Stomach (tissue), 9 donors: Measurements from ENCODE around the gene ANAPC7. TPM values are rescaled to one million over a fixed set of nuclear protein-coding genes. Genes with fewer than 3 reads are reported as not detected.
A peak's percentile ranks its signal among the peaks of the same experiment; 100 is the strongest.
"Not testable (repeated sequence)": the region's sequence is repeated elsewhere in the genome, so short reads cannot be mapped to it uniquely, and the experiment has no call there.

Experiments
- DNase-seq, 2 donors: peaks; one replicate each; pipeline versions ENCODE4 v3.0.0 to v3.0.0-alpha.2; 2013 to 2019
- H3K27ac ChIP-seq, 5 donors: fragments of 200-600 bp in 4 of 5; sonication (generic) in 4 of 5; one replicate each; pipeline ENCODE4 v1.5.1; 2013 to 2019; ENCODE audit warnings: mild to moderate bottlenecking in 1 of 5, moderate library complexity in 1 of 5
- H3K27me3 ChIP-seq, 3 donors: fragments of 200-600 bp; sonication (generic); one replicate each; pipeline ENCODE4 v1.5.1; 2017 to 2019; ENCODE audit warnings: mixed run types in 1 of 3
- H3K36me3 ChIP-seq, 4 donors: fragments of 200-600 bp; sonication (generic); 1 replicate in 3 of 4; 2 replicates in 1 of 4; pipeline ENCODE4 v1.5.1; 2016 to 2019
- H3K4me1 ChIP-seq, 4 donors: fragments of 200-600 bp; sonication (generic); one replicate each; pipeline ENCODE4 v1.5.1; 2016 to 2019
- H3K4me3 ChIP-seq, 4 donors: fragments of 200-600 bp; sonication (generic) in 3 of 4; one replicate each; pipeline ENCODE4 v1.5.1; 2016 to 2019; ENCODE audit warnings: mild to moderate bottlenecking in 1 of 4
- H3K9me3 ChIP-seq, 4 donors: fragments of 200-600 bp; sonication (generic); one replicate each; pipeline ENCODE4 v1.5.1; 2016 to 2019
- EP300 ChIP-seq: sonication (generic); formaldehyde crosslinking; IDR thresholded peaks from one replicate; pipeline ENCODE4 v1.6.1; 2017; ENCODE audit warnings: antibody characterized with exemption
- POLR2A ChIP-seq, 4 donors: fragments of 450-650 bp; IDR thresholded peaks; one replicate each; pipeline ENCODE4 v1.6.1; 2016; ENCODE audit warnings: antibody characterized with exemption in 4 of 4, control low read depth in 2 of 4, mild to moderate bottlenecking in 1 of 4, moderate library complexity in 1 of 4
- POLR2AphosphoS5 ChIP-seq, 3 donors: sonication (generic); formaldehyde crosslinking; IDR thresholded peaks; one replicate each; pipeline ENCODE4 v1.6.1; 2016; ENCODE audit warnings: antibody characterized with exemption in 3 of 3
- WGBS, 5 donors: extraction: QIAGEN DNeasy Blood & Tissue Kit in 3 of 5; methylation state at CpG; one replicate each; pipeline versions ENCODE4 v1.1.5 to v1.1.7; 2013 to 2018; 5-methylcytosine and 5-hydroxymethylcytosine counted together
- intact Hi-C: fragments of 100-400 bp; cut with DNase I; formaldehyde crosslinking; loops from one replicate; pipeline ENCODE4 v1.15.1; 2023; ENCODE audit warnings: low total_unique reads
- polyA plus RNA-seq, 3 donors: library from polyadenylated mRNA; stranded (reverse); fragments of 200-250 nt; gene quantifications; one replicate each; pipeline ENCODE4 v1.2.3, GENCODE V29; 2013
- total RNA-seq, 5 donors: library from RNA; depleted of rRNA; stranded (reverse); fragments of >200 nt; gene quantifications; one replicate each; pipeline versions ENCODE4 v1.1.0 to v1.2.3, GENCODE V29; 2014 to 2016
- TF ChIP-seq, protein P1 (sequence below), 7 experiments: fragments of 450-650 bp in 4 of 7; fragments of 200-600 bp in 3 of 7; sonication (generic) in 3 of 7; IDR thresholded peaks; one replicate each; pipeline ENCODE4 v1.5.1; 2016 to 2019; ENCODE audit warnings: antibody characterized with exemption in 7 of 7, control low read depth in 2 of 7, mild to moderate bottlenecking in 1 of 7
- donor health status: healthy with polysubstance abuse.
- donor health status: Bipolar disorder and iron deficiency.
- donor health status: healthy.

The ANAPC7 gene
- total and polyA plus RNA-seq, 8 donors: 13.0 to 88.7 (median 45.0) TPM

DNA sequence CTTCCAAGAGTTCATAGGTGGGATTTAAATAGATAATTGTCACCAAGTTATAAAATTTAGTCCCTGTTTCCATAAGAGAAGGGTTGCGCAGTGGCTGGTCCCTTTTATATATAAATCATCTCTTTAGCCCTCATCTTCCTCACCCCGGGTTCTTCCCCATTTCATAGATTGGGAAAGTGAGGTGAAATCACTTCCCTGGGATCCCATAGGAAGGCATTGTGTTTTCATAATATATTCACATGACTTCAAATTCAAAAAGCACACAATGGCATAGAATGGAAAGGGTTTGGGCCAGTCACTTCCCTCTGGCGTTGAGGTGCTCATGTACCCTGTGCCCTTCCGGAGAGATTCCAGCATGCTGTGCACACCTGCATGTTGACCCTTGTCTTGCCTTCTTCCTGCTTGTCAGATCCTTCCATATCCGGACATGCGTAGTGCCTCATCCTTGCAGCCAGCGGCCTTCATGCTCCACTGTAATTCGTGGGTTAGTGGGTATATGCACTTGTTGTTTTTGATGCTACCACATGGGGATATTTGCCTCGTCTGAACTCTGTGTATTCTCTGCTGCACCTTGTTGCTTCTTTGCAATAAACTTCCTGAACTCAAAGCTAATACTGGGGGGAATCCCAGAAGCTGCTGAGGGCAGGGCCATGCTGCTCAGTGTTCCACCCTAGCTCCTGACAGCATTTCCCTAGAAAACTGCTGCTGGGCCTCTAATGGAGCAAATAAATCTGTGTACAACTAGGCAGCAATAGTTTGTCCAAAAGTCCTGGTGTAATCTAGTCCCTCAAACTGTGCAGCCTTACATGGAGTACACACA is 59.6 kb downstream of the ANAPC7 start:
- Histone ChIP-seq H3K27ac (no peak overlapping the region), H3K36me3 (peaks cover 99 to 100% (median 100%) of the 10 kb centered on the region in 4 donors), H3K4me3 (no peak overlapping the region), H3K4me1 (peaks cover 0 to 22% (median 7%) of the 10 kb centered on the region in 4 donors), H3K9me3 (no peaks in the 10 kb centered on the region), H3K27me3 (no peaks in the 10 kb centered on the region)
- WGBS, 5 donors: 84 to 90% (median 88%) methylated on average over 9 of the region's 9 CpGs
- intact Hi-C loops: no loop called here
- TF ChIP-seq POLR2A (IDR thresholded peaks at IDR 0.05): no peak
- TF ChIP-seq, protein P1, sequence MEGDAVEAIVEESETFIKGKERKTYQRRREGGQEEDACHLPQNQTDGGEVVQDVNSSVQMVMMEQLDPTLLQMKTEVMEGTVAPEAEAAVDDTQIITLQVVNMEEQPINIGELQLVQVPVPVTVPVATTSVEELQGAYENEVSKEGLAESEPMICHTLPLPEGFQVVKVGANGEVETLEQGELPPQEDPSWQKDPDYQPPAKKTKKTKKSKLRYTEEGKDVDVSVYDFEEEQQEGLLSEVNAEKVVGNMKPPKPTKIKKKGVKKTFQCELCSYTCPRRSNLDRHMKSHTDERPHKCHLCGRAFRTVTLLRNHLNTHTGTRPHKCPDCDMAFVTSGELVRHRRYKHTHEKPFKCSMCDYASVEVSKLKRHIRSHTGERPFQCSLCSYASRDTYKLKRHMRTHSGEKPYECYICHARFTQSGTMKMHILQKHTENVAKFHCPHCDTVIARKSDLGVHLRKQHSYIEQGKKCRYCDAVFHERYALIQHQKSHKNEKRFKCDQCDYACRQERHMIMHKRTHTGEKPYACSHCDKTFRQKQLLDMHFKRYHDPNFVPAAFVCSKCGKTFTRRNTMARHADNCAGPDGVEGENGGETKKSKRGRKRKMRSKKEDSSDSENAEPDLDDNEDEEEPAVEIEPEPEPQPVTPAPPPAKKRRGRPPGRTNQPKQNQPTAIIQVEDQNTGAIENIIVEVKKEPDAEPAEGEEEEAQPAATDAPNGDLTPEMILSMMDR (IDR thresholded peaks at IDR 0.05): no peak
- no peak for TF ChIP-seq EP300
- no peak for TF ChIP-seq POLR2AphosphoS5 (IDR thresholded peaks at IDR 0.05)
- DNase-seq: no peak

DNA sequence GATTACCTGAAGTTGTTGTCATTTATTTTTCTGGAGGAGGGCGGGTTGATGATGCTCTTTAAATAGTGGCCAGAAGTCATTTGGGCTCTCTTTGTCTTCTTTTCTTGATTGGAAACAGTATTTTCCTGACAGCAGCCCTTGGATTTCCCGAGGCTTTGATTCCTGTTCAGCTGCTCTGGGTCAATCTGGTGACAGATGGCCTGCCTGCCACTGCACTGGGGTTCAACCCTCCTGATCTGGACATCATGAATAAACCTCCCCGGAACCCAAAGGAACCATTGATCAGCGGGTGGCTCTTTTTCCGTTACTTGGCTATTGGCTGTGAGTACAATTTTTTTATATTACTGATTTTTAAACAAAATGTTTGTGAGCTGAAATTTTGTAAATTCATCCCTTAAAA is 60.4 kb downstream of the ANAPC7 start:
- Histone ChIP-seq H3K4me3 (no peak overlapping the region), H3K36me3 (peaks cover 100% of the 10 kb centered on the region in 4 donors), H3K27me3 (no peaks in the 10 kb centered on the region), H3K4me1 (peaks cover 6 to 28% (median 12%) of the 10 kb centered on the region in 4 donors), H3K9me3 (no peaks in the 10 kb centered on the region), H3K27ac (no peak overlapping the region)
- 83 to 95% (median 89%) methylated on average over 5 of the region's 5 CpGs for whole genome bisulfite sequencing, 5 donors
- no peak for TF ChIP-seq POLR2A (IDR thresholded peaks at IDR 0.05)
- no peak for TF ChIP-seq POLR2AphosphoS5 (IDR thresholded peaks at IDR 0.05)
- no peak for TF ChIP-seq EP300
- TF ChIP-seq, protein P1 (IDR thresholded peaks at IDR 0.05): no peak
- no peak for DNase-seq
- intact Hi-C loops: no loop called here

- Histone ChIP-seq H3K27ac (no peak overlapping the region), H3K36me3 (peaks cover 100% of the 10 kb centered on the region in 4 donors)
Measured at GRCh38 chr12:110342157-110342556, 61.4 kb downstream of the ANAPC7 start.

GRCh38 chr12:110340706-110341105 is 62.8 kb downstream of the ANAPC7 start:
- no peak overlapping the region for H3K4me3 ChIP-seq

More at GRCh38 chr12:110342157-110342556, 61.4 kb downstream of the ANAPC7 start:
- Histone ChIP-seq H3K27me3 (no peaks in the 10 kb centered on the region), H3K4me3 (no peak overlapping the region), H3K9me3 (no peaks in the 10 kb centered on the region), H3K4me1 (peaks cover 10 to 37% (median 12%) of the 10 kb centered on the region in 4 donors)
- no peak for DNase-seq
- intact Hi-C loops: no loop called here
- TF ChIP-seq, protein P1 (IDR thresholded peaks at IDR 0.05): no peak
- no peak for TF ChIP-seq EP300
- 91 to 95% (median 94%) methylated on average over 15 of the region's 15 CpGs for WGBS, 5 donors

GRCh38 chr12:110340261-110340660 is 63.2 kb downstream of the ANAPC7 start:
- intact Hi-C loops, DNase-seq, H3K4me3 ChIP-seq, H3K9me3 ChIP-seq, H3K27me3 ChIP-seq: not testable (repeated sequence)
- Histone ChIP-seq H3K36me3 (peaks cover 100% of the 10 kb centered on the region in 4 donors), H3K4me1 (peaks cover 10 to 37% (median 12%) of the 10 kb centered on the region in 4 donors), H3K27ac (peak overlapping the region; percentile 46 to 77 (median 63))
- WGBS, 5 donors: 74 to 88% (median 79%) methylated on average over 8 of the region's 8 CpGs

More at GRCh38 chr12:110340706-110341105, 62.8 kb downstream of the ANAPC7 start:
- H3K9me3 ChIP-seq: no peaks in the 10 kb centered on the region
- WGBS, 5 donors: 91 to 95% (median 93%) methylated on average over 18 of the region's 18 CpGs
- H3K27me3 ChIP-seq: no peaks in the 10 kb centered on the region
- intact Hi-C loops: no loop called here
- no peak for TF ChIP-seq POLR2A (IDR thresholded peaks at IDR 0.05)
- TF ChIP-seq EP300: no peak
- no peak for TF ChIP-seq POLR2AphosphoS5 (IDR thresholded peaks at IDR 0.05)
- TF ChIP-seq, protein P1 (IDR thresholded peaks at IDR 0.05): no peak
- peaks cover 100% of the 10 kb centered on the region in 4 donors for H3K36me3 ChIP-seq
- peaks cover 10 to 37% (median 12%) of the 10 kb centered on the region in 4 donors for H3K4me1 ChIP-seq
- no peak for DNase-seq
- peak overlapping the region in 2 of 5 donors; percentile 46 to 77 for H3K27ac ChIP-seq
